Measurements from ENCODE around the gene FRMPD3. TPM values are rescaled to one million over a fixed set of nuclear protein-coding genes. Genes with fewer than 3 reads are reported as not detected.

Gene FRMPD3
- total and polyA plus RNA-seq, 2 of the 8 experiments (the other 6 are each of a cell fraction or from before 2014, with no cell fraction given), result 0.38 to 0.56 TPM

DNA sequence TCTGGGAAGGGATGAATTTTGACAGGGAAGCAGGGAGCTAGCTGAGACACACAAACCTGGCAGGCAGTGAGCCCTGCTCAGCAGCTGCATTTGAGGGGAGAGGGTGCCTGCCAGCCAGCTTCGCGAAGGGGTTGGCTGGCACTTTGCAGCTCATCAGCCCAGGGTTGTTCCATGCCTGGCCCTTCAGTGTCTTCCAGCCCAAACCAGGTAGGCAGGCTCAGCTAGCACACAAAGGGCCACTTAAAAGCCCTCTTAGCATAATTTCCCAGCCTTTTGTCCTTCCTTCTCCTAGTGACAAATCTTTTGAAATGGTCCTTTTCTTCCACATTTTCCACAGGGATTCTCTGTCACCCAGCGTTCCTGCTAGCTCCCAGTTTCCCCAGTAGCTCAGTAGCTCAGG is 4.3 kb upstream of the FRMPD3 start:
- no peak overlapping the region for H4K91ac ChIP-seq (replicated peaks; ENCODE audit: insufficient read length, low read length)
- no peak for TF ChIP-seq SIN3A (conservative IDR thresholded peaks at IDR 0.05 in 1 of 2, IDR thresholded peaks at IDR 0.05 in 1 of 2; ENCODE audit: low read depth in 1 of 2, low read length in 2 of 2)
- TF ChIP-seq CBX5 (IDR thresholded peaks at IDR 0.05; ENCODE audit: low read depth, low read length), result no peak
- TF ChIP-seq JUND (IDR thresholded peaks at IDR 0.05; ENCODE audit: low read length), result no peak
- TF ChIP-seq, protein P1, sequence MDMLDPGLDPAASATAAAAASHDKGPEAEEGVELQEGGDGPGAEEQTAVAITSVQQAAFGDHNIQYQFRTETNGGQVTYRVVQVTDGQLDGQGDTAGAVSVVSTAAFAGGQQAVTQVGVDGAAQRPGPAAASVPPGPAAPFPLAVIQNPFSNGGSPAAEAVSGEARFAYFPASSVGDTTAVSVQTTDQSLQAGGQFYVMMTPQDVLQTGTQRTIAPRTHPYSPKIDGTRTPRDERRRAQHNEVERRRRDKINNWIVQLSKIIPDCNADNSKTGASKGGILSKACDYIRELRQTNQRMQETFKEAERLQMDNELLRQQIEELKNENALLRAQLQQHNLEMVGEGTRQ (IDR thresholded peaks at IDR 0.05; ENCODE audit: low read length), result no peak
- TF ChIP-seq SRF (IDR thresholded peaks at IDR 0.05; ENCODE audit: low read depth, low read length), result no peak
- no peak for TF ChIP-seq RNF2 (IDR thresholded peaks at IDR 0.05; ENCODE audit: borderline replicate concordance, low read depth, low read length, missing control alignments, poor library complexity, severe bottlenecking)
- TF ChIP-seq HDAC6 (IDR thresholded peaks at IDR 0.05; ENCODE audit: low read depth, low read length), result no peak
- TF ChIP-seq CHD2 (IDR thresholded peaks at IDR 0.05; ENCODE audit: low read length), result no peak
- no peak for TF ChIP-seq FOSL1 (IDR thresholded peaks at IDR 0.05; ENCODE audit: insufficient read depth, low read depth, low read length)
- no peak for TF ChIP-seq TAF1 (IDR thresholded peaks at IDR 0.05; ENCODE audit: low read depth, low read length)
- TF ChIP-seq NRF1 (IDR thresholded peaks at IDR 0.05; ENCODE audit: low read depth, low read length), result no peak

More for the DNA sequence above, 4.3 kb upstream of the FRMPD3 start:
- Histone ChIP-seq H3K79me2 (ENCODE audit: control insufficient read depth in 1 of 2, insufficient read depth in 2 of 2, low read length in 2 of 2) (no peaks in the 10 kb centered on the region), H3K9me3 (ENCODE audit: insufficient read depth in 2 of 2, low read depth in 1 of 2, low read length in 1 of 2) (no peaks in the 10 kb centered on the region), H3K27ac (ENCODE audit: low read depth, low read length) (no peak overlapping the region), H2BK15ac (ENCODE audit: low read length) (no peak overlapping the region), H2BK12ac (ENCODE audit: low read depth, low read length) (no peak overlapping the region), H3K4me3 (ENCODE audit: extremely low read depth in 1 of 4, insufficient read depth in 2 of 4, low read depth in 3 of 4, low read length in 4 of 4) (no peak overlapping the region), H3K4ac (replicated peaks; ENCODE audit: insufficient read length, low read depth, low read length) (no peak overlapping the region), H3K4me1 (replicated peaks in 1 of 4; ENCODE audit: control insufficient read depth in 3 of 4, insufficient read depth in 4 of 4, low read length in 3 of 4) (peaks cover 0 to 11% (median 5%) of the 10 kb centered on the region in 4 experiments; a peak in 6 of 7 replicates), H2AK5ac (ENCODE audit: low read depth, low read length) (no peak overlapping the region), H3K18ac (ENCODE audit: extremely low read depth, low read length) (no peak overlapping the region; the same call in 1 of the 2 replicates), H3K27me3 (replicated peaks in 1 of 4; ENCODE audit: control insufficient read depth in 3 of 4, extremely low read depth in 1 of 4, insufficient read depth in 3 of 4, low read length in 3 of 4) (peaks cover 0 to 12% (median 3%) of the 10 kb centered on the region in 4 experiments; a peak in 6 of 7 replicates), H3K14ac (ENCODE audit: insufficient read length) (no peak overlapping the region), H2BK20ac (ENCODE audit: low read length) (no peak overlapping the region), H3K9ac (replicated peaks in 1 of 4; ENCODE audit: extremely low read depth in 1 of 4, low read depth in 3 of 4, low read length in 3 of 4) (no peak overlapping the region), H3K23me2 (ENCODE audit: low read depth, low read length) (peaks cover 4% of the 10 kb centered on the region; the same call in 1 of the 2 replicates), H3K79me1 (ENCODE audit: low read depth, low read length) (no peaks in the 10 kb centered on the region), H4K8ac (ENCODE audit: extremely low read depth, insufficient read depth, low read length) (no peak overlapping the region), H2BK120ac (replicated peaks; ENCODE audit: low read depth, low read length) (no peak overlapping the region), H3K56ac (replicated peaks; ENCODE audit: insufficient read length, low read depth, low read length) (no peak overlapping the region), H2BK5ac (ENCODE audit: low read depth, low read length) (no peak overlapping the region), H4K20me1 (replicated peaks in 1 of 2; ENCODE audit: control insufficient read depth in 1 of 2, insufficient read depth in 2 of 2, low read length in 2 of 2) (no peaks in the 10 kb centered on the region), H4K5ac (ENCODE audit: insufficient read length, low read depth, low read length) (no peak overlapping the region), H2AFZ (ENCODE audit: low read length) (no peak overlapping the region), H3K4me2 (ENCODE audit: insufficient read depth in 1 of 2, low read depth in 2 of 2, low read length in 2 of 2) (no peak overlapping the region), H3K23ac (ENCODE audit: insufficient read length) (no peak overlapping the region), H3K36me3 (ENCODE audit: control insufficient read depth in 2 of 4, insufficient read depth in 4 of 4, low read length in 3 of 4) (no peaks in the 10 kb centered on the region)
- CTCF ChIA-PET (ENCODE audit: partially characterized antibody), result interaction anchor here (0.9 kb wide), 1 partner anchor 10 kb away, joined by 3 read pairs; no protein-coding TSS in a partner anchor
- DNase-seq (ENCODE audit: low read depth in 1 of 2, low spot score in 2 of 2) (no peak), FAIRE-seq (no peak)
- WGBS, 2 experiments (ENCODE audit: extremely low coverage in 1 of 2, insufficient coverage in 1 of 2, insufficient read length in 1 of 2, insufficient replicate concordance in 2 of 2, low coverage in 1 of 2, low lambda C conversion rate in 2 of 2, missing lambda C conversion rate in 1 of 2), result 58% methylated on average over 3 of the region's 3 CpGs; no CpG with 5 or more reads in 1 of the 2 experiments
- POLR2A ChIA-PET (ENCODE audit: partially characterized antibody), result no interaction called here
